Stimulated activated naive B cell treated with anti-CD40 and anti-IgM and Interleukin-4, amounts not matched to agents 10 μg/mL and 1 μg/mL and 100 μg/mL, for 72 hours (primary cell): ENCODE measurements around the gene CPB2.

Source experiments
- ATAC-seq, 2 donors: fragments of 150-1000 bp; cut with Tn5 transposase; replicated peaks; 2 replicates each; pipeline ENCODE4 v1.10.0; 2021; ENCODE audit warnings: moderate library complexity in 1 of 2
- DNase-seq: peaks from one replicate; pipeline ENCODE4 v3.0.0; 2021
- H3K27ac Mint-ChIP-seq: one replicate; pipeline ENCODE4 v1.8.0; 2022; ENCODE audit warnings: mild to moderate bottlenecking, mixed read lengths
- H3K27me3 Mint-ChIP-seq, 2 donors: one replicate each; pipeline ENCODE4 v1.8.0; 2022; ENCODE audit warnings: mixed read lengths in 2 of 2
- H3K36me3 Mint-ChIP-seq, 2 donors: one replicate each; pipeline ENCODE4 v1.8.0; 2022; ENCODE audit warnings: mixed read lengths in 2 of 2, mild to moderate bottlenecking in 1 of 2
- H3K4me1 Mint-ChIP-seq, 2 donors: one replicate each; pipeline ENCODE4 v1.8.0; 2022; ENCODE audit warnings: mixed read lengths in 2 of 2, mild to moderate bottlenecking in 1 of 2
- H3K4me3 Mint-ChIP-seq, 2 donors: one replicate each; pipeline ENCODE4 v1.8.0; 2022; ENCODE audit warnings: mild to moderate bottlenecking in 2 of 2, mixed read lengths in 2 of 2, moderate library complexity in 1 of 2
- H3K9me3 Mint-ChIP-seq, 2 donors: one replicate each; pipeline ENCODE4 v1.8.0; 2022; ENCODE audit warnings: mixed read lengths in 2 of 2, mild to moderate bottlenecking in 1 of 2

CPB2 gene

GRCh38 chr13:46121033-46121432 is 16.2 kb upstream of the CPB2 start:
- Mint-ChIP-seq H3K27ac (no peak overlapping the region), H3K36me3 (peaks cover 0 to 11% of the 10 kb centered on the region in 2 donors), H3K4me1 (peaks cover 13 to 24% of the 10 kb centered on the region in 2 donors), H3K27me3 (no peaks in the 10 kb centered on the region), H3K9me3 (no peaks in the 10 kb centered on the region), H3K4me3 (no peak overlapping the region)
- ATAC-seq (no peak), DNase-seq (no peak)

- H3K9me3 Mint-ChIP-seq, result no peaks in the 10 kb centered on the region
- no peak overlapping the region for H3K4me3 Mint-ChIP-seq
- DNase-seq (no peak), ATAC-seq (no peak)
- H3K36me3 Mint-ChIP-seq, result peaks cover 0 to 4% of the 10 kb centered on the region in 2 donors
- no peaks in the 10 kb centered on the region for H3K27me3 Mint-ChIP-seq
- H3K4me1 Mint-ChIP-seq, result peaks cover 6 to 14% of the 10 kb centered on the region in 2 donors
- no peak overlapping the region for H3K27ac Mint-ChIP-seq
Measured at GRCh38 chr13:46119883-46120614, 15.2 kb upstream of the CPB2 start.

DNA sequence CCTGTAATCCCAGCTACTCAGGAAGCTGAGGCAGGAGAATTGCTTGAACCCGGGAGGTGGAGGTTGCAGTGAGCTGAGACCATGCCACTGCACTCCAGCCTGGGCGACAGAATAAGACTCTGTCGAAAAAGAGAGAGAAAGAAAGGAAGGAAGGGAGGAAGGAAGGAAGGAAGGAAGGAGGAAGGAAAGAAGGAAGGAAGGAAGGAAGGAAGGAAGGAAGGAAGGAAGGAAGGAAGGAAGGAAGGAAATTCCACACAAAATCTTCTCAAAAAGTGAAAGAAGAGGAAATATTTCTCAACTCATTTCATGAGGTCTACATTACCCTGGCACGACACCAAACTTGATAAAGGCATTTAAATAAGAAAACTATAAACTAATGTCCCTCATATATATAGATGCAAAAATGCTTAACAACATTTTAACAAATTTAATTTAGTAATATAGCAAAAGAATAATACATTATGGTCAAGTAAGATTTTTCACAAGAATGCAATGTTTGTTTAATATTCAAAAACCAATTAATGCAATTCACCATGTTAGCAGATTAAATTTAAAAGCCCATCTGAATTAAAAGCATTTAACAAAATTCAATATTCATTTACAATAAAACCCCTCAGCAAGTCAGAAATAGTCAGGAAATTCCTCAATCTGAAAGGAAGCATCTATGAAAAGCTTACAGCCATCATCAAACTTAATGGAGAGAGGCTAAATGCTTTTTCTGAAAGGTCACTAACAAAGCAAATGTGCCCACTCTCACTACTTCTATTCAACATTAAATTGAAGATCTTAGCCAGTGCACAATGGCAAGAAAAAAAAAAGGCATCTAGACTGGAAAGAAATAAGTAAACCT is 12.0 kb upstream of the CPB2 start:
- Mint-ChIP-seq H3K4me1 (no peaks in the 10 kb centered on the region), H3K36me3 (no peaks in the 10 kb centered on the region), H3K27me3 (peaks cover 0 to 3% of the 10 kb centered on the region in 2 donors), H3K9me3 (no peaks in the 10 kb centered on the region), H3K4me3 (no peak overlapping the region), H3K27ac (no peak overlapping the region)
- no peak for ATAC-seq
- no peak for DNase-seq

DNA sequence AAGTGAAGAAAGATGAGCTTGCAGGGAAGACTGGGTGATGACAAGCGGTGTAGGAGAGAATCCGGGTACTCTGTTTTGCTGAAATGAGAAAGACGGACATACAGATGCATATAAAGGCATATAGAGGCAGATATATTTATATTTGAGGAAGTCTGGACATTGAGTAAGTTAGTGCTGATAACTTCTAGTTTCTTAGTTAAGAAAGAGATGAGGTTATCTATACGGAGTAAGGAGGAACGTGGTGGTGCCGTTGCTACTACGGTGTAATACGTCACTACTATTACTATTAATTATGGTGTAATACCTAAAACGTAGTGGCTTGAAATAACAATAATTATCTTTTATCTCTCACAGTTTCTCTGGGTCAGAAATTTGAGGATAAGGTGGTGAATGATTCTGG is 9.8 kb upstream of the CPB2 start:
- Mint-ChIP-seq H3K36me3 (no peaks in the 10 kb centered on the region), H3K9me3 (no peaks in the 10 kb centered on the region), H3K27ac (no peak overlapping the region), H3K4me3 (no peak overlapping the region), H3K4me1 (no peaks in the 10 kb centered on the region), H3K27me3 (peaks cover 0 to 12% of the 10 kb centered on the region in 2 donors)
- DNase-seq (no peak), ATAC-seq (no peak)

- DNase-seq, result no peak
- Mint-ChIP-seq H3K4me1 (no peaks in the 10 kb centered on the region), H3K36me3 (no peaks in the 10 kb centered on the region), H3K9me3 (no peaks in the 10 kb centered on the region), H3K27ac (no peak overlapping the region), H3K27me3 (peaks cover 0 to 15% of the 10 kb centered on the region in 2 donors), H3K4me3 (no peak overlapping the region)
- ATAC-seq, result no peak
Measured at GRCh38 chr13:46113596-46113995, 8.8 kb upstream of the CPB2 start.

DNA sequence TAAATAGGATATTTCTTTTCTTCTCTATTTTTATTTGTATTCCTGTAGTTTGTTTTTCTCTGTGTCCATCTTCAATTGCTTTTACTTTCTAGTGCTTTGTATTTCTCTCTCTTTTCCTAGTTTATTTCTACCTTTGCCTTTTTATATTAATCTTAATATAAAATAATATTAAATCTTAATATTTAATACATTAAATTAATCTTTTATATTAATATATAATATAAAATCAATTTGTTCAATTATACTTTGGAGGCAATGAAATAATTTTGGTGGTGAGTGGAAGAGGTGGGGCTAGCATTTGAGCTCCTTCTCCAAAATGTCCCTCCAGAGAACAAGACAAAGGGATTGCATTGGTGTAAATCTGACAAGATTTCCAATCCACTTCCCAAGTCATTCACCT is 6.3 kb upstream of the CPB2 start:
- Mint-ChIP-seq H3K27ac (no peak overlapping the region), H3K4me3 (no peak overlapping the region), H3K4me1 (peaks cover 0 to 4% of the 10 kb centered on the region in 2 donors), H3K36me3 (no peaks in the 10 kb centered on the region), H3K9me3 (no peaks in the 10 kb centered on the region), H3K27me3 (peaks cover 0 to 15% of the 10 kb centered on the region in 2 donors)
- ATAC-seq (no peak), DNase-seq (no peak)

DNA sequence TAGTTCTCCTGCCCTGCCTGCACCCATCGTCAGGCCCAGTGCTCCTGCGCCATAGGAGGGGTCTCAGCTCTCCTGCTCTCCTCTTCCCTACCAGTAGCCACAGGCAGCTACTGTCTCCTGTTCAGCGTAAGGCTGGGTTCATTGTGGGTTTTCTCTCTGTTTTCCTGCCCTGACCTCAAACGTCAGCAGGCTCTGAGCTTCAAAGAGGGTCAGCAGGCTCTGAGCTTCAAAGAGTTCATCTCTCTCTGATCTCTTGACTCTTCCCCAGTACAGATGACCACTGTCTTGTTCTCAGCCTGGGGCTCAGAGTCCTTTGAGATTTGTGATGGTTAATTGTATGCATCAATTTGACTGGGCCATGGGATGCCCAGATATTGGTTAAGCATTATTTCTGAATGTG is 4.6 kb upstream of the CPB2 start:
- peaks cover 0 to 15% of the 10 kb centered on the region in 2 donors for H3K27me3 Mint-ChIP-seq
- ATAC-seq (no peak), DNase-seq (no peak)
- no peak overlapping the region for H3K4me3 Mint-ChIP-seq
- H3K9me3 Mint-ChIP-seq, result no peaks in the 10 kb centered on the region
- no peaks in the 10 kb centered on the region for H3K36me3 Mint-ChIP-seq
- H3K4me1 Mint-ChIP-seq, result peaks cover 0 to 4% of the 10 kb centered on the region in 2 donors
- H3K27ac Mint-ChIP-seq, result no peak overlapping the region

DNA sequence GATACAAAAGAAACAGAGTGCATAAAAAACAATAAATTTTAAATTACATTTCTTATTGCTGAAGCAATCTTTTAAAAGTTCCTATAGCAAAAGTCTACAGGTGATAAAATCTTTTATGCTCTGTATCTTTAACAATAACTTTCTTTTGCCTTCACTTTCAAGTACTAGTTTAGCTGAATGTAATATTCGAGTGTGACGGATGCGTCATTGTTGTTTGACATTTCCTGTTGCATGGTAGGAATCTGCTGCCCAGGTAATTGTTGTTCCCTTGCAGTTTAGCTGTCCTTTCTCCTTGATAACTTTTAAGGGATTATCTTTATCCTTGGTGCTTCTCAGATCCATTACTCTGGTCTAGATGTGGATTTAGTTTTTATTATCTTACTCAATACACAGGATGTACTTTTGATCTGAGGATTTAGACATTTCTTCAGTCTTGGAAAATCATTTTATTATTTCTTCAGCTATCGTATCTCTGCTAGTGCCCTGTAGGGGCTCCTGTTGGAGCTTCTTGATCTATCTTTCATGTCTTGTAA is 2.1 kb upstream of the CPB2 start:
- no peaks in the 10 kb centered on the region for H3K36me3 Mint-ChIP-seq
- DNase-seq (no peak), ATAC-seq (no peak)
- H3K9me3 Mint-ChIP-seq, result peaks cover 0 to 3% of the 10 kb centered on the region in 2 donors
- H3K4me3 Mint-ChIP-seq, result no peak overlapping the region
- peaks cover 0 to 12% of the 10 kb centered on the region in 2 donors for H3K27me3 Mint-ChIP-seq
- H3K27ac Mint-ChIP-seq, result no peak overlapping the region
- H3K4me1 Mint-ChIP-seq, result peaks cover 4% of the 10 kb centered on the region in 2 donors

DNA sequence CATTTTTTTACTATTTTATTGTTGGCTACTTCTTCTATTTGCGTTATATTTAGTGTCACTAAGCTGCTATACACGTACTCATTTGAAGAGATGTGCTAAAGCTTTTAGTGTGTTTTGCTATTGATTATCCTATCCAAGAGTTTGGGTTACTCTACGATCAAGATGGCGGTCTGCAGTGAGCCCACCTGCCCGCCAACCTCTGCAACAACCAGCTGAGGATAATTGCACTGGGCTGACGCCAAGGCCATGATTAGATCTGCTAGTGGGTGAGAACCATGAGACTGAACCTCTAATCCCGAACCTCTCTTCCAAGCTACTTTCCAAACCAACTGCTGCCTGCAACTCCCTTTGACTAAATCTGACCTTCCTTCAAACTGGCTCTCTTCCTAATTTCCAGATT is 1.8 kb downstream of the CPB2 start:
- DNase-seq, result no peak

GRCh38 chr13:46102255-46102605 is 2.6 kb downstream of the CPB2 start:
- peaks cover 0 to 3% of the 10 kb centered on the region in 2 donors for H3K9me3 Mint-ChIP-seq
- H3K27me3 Mint-ChIP-seq, result no peaks in the 10 kb centered on the region
- no peak overlapping the region for H3K4me3 Mint-ChIP-seq
- ATAC-seq (no peak), DNase-seq (no peak)
- peaks cover 10 to 24% of the 10 kb centered on the region in 2 donors for H3K4me1 Mint-ChIP-seq
- H3K36me3 Mint-ChIP-seq, result no peaks in the 10 kb centered on the region
- H3K27ac Mint-ChIP-seq, result no peak overlapping the region

More for the DNA sequence above, 1.8 kb downstream of the CPB2 start:
- Mint-ChIP-seq H3K4me3 (no peak overlapping the region), H3K9me3 (peaks cover 0 to 3% of the 10 kb centered on the region in 2 donors), H3K4me1 (peaks cover 11 to 24% of the 10 kb centered on the region in 2 donors), H3K36me3 (no peaks in the 10 kb centered on the region), H3K27me3 (no peaks in the 10 kb centered on the region), H3K27ac (no peak overlapping the region)
- ATAC-seq, result no peak

DNA sequence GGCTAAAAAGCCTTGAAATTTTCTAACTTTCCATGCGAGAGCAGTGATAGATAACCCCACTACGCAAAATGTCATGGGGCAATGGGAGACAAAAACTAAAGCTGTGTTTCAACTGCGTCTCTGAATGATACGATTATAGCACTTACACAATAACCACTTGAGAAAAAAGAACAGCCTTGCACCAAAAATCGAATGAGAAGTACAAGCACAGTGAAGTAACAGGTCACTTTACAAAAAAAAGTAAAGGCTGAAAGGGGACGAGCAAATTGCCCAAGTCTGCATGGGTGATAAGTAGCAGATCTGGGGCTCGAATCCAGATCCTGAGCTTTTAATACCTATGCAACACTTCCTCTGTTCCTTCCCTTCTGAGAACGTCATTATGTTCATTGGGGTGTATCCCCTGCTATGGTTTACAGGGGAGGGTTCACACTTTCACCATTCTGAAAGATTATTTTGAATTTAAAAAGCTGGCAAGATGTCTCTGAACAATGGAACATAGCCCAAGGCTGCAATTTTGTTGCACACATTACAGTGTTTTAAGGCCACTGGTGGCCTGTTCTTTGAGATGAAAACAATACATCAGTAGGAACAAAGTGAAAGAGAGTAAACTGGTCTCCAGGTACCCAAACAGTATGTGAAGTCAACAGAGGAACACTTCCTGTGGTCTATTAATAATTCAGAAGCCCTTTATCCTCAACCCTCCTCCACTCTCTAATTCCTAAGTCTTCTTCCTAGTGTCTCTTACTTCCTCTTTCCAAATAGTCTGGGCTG is 3.2 kb downstream of the CPB2 start:
- peaks cover 6 to 24% of the 10 kb centered on the region in 2 donors for H3K4me1 Mint-ChIP-seq
- ATAC-seq (peak; percentile 31 to 34), DNase-seq (no peak)
- no peak overlapping the region for H3K27ac Mint-ChIP-seq
- H3K4me3 Mint-ChIP-seq, result no peak overlapping the region
- H3K27me3 Mint-ChIP-seq, result peaks cover 0 to 2% of the 10 kb centered on the region in 2 donors
- H3K9me3 Mint-ChIP-seq, result peaks cover 0 to 3% of the 10 kb centered on the region in 2 donors
- H3K36me3 Mint-ChIP-seq, result no peaks in the 10 kb centered on the region

- H3K36me3 Mint-ChIP-seq, result no peaks in the 10 kb centered on the region
- H3K27me3 Mint-ChIP-seq, result peaks cover 3 to 9% of the 10 kb centered on the region in 2 donors
- peaks cover 0 to 3% of the 10 kb centered on the region in 2 donors for H3K9me3 Mint-ChIP-seq
- peaks cover 6 to 24% of the 10 kb centered on the region in 2 donors for H3K4me1 Mint-ChIP-seq
- no peak for DNase-seq
- H3K4me3 Mint-ChIP-seq, result no peak overlapping the region
- ATAC-seq, result no peak
- no peak overlapping the region for H3K27ac Mint-ChIP-seq
Measured at GRCh38 chr13:46101002-46101401, 3.8 kb downstream of the CPB2 start.

DNA sequence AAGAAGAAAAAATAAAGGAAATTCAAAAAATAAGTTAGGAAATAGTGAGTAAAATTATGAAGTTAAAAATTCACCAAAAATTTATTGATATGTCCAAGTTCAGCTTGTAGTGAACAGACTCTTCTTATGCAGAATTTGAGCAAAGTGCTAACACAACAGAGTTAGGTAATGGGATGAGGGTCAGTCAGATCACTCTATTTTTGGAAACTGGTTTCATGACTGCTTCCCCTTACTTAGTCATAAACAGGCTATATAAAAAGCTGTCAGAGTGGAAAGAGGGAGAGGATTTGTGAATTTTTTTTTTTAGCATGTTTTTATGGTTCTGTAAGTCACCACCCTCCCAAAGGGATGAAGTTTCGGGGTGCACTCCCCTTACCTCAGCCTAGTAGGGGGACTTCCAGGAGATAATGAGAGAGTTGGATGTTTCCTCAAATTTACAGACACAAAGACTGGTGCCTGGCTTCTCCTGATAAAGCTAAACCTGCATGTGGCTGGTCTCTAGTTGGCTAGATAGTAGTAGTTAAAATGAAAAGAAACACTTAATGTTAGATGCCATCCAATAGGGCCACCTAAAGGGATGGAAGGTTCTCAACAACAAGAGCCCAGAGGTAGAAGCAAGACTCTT is 4.5 kb downstream of the CPB2 start:
- no peak overlapping the region for H3K27ac Mint-ChIP-seq
- no peak for DNase-seq
- H3K36me3 Mint-ChIP-seq, result no peaks in the 10 kb centered on the region
- peaks cover 4 to 10% of the 10 kb centered on the region in 2 donors for H3K27me3 Mint-ChIP-seq
- H3K4me3 Mint-ChIP-seq, result peak overlapping the region in 1 of 2 donors; percentile 4
- H3K9me3 Mint-ChIP-seq, result peaks cover 0 to 3% of the 10 kb centered on the region in 2 donors
- peak; percentile 69 to 85 for ATAC-seq
- peaks cover 6 to 24% of the 10 kb centered on the region in 2 donors for H3K4me1 Mint-ChIP-seq

DNA sequence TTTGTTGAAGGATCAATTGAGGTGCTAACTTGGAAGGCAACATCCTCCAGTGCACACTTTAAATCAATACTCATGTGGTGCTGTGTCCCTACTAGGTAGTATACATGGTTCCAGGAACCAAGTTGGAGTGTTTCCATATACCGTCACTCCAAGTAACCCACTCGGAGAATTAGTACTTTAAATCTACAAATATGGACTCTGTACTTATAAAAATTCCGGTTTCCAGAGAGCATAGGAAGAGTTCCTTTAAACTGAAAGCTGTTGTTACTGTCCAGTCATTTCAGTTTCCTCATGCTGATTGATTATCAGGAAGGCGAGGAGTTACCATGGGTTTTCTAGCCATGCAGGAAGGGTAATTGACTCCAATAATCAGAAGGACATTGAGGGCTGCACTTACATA is 7.2 kb downstream of the CPB2 start:
- ATAC-seq (no peak), DNase-seq (no peak)
- Mint-ChIP-seq H3K27ac (no peak overlapping the region), H3K27me3 (peaks cover 9 to 10% of the 10 kb centered on the region in 2 donors), H3K36me3 (no peaks in the 10 kb centered on the region), H3K4me1 (peaks cover 6 to 24% of the 10 kb centered on the region in 2 donors), H3K4me3 (no peak overlapping the region), H3K9me3 (no peaks in the 10 kb centered on the region)
